ENCODE data around the gene GPR137C.

GPR137C gene

GRCh38 chr14:52683985-52684520 lies 131.4 kb downstream of the GPR137C start:
- DNase-seq = no peak

GRCh38 chr14:52686176-52686575 lies 133.5 kb downstream of the GPR137C start:
- DNase-seq = no peak

Data from stimulated activated CD4-positive, alpha-beta T cell treated with anti-CD3 and anti-CD28 coated beads, Interleukin-4, amount 100 ng/mL, for 4 hours (primary cell).